Neural progenitor cell (in vitro differentiated cells): ENCODE results near the gene HUS1B. TPM values are rescaled to one million over a fixed set of nuclear protein-coding genes. Genes with fewer than 3 reads are reported as not detected.

Experiments
- DNase-seq: peaks from one replicate; pipeline ENCODE4 v3.0.0-alpha.2; 2016; ENCODE audit warnings: low spot score
- H2AFZ ChIP-seq: fragments of 200-600 bp; sonication (generic); replicated peaks from 2 replicates; pipeline ENCODE4 v1.6.1; 2016; ENCODE audit warnings: antibody characterized with exemption
- H3F3A ChIP-seq: fragments of 200-600 bp; sonication (generic); 2 replicates; pipeline ENCODE4 v1.6.1; 2016; ENCODE audit warnings: antibody characterized with exemption, low read depth
- H3K27ac ChIP-seq: fragments of 200-600 bp; sonication (generic); 2 replicates; pipeline ENCODE4 v1.5.1; 2016; ENCODE audit warnings: mild to moderate bottlenecking
- H3K27me3 ChIP-seq: fragments of 200-600 bp; sonication (generic); 2 replicates; pipeline ENCODE4 v1.6.1; 2016; ENCODE audit warnings: mild to moderate bottlenecking, moderate library complexity
- H3K36me3 ChIP-seq: fragments of 200-600 bp; sonication (generic); 2 replicates; pipeline ENCODE4 v1.5.1; 2016
- H3K4me1 ChIP-seq: fragments of 200-600 bp; sonication (generic); 2 replicates; pipeline ENCODE4 v1.6.1; 2016; ENCODE audit warnings: mixed run types
- H3K4me2 ChIP-seq: fragments of 200-600 bp; sonication (generic); 2 replicates; pipeline ENCODE4 v1.6.1; 2016
- H3K4me3 ChIP-seq: fragments of 200-600 bp; sonication (generic); 2 replicates; pipeline ENCODE4 v1.5.1; 2016
- H3K79me2 ChIP-seq: fragments of 200-600 bp; sonication (generic); 2 replicates; pipeline ENCODE4 v1.6.1; 2016; ENCODE audit warnings: low read depth
- H3K9ac ChIP-seq: fragments of 200-600 bp; sonication (generic); 2 replicates; pipeline ENCODE4 v1.6.1; 2016
- H3K9me3 ChIP-seq: fragments of 200-600 bp; sonication (generic); 2 replicates; pipeline ENCODE4 v1.5.1; 2016; ENCODE audit warnings: low read depth
- H4K20me1 ChIP-seq: fragments of 200-600 bp; sonication (generic); 2 replicates; pipeline ENCODE4 v1.6.1; 2016; ENCODE audit warnings: low read depth
- H3K27ac Mint-ChIP-seq: 3 replicates; pipeline ENCODE4 v1.8.0; 2021; ENCODE audit warnings: mixed read lengths
- H3K27me3 Mint-ChIP-seq: 2 replicates; pipeline ENCODE4 v1.8.0; 2022; ENCODE audit warnings: low read depth, mild to moderate bottlenecking, inconsistent platforms, moderate library complexity, mixed read lengths; ENCODE audit not compliant: insufficient read depth
- H3K36me3 Mint-ChIP-seq: 3 replicates; pipeline ENCODE4 v1.8.0; 2021; ENCODE audit warnings: mixed read lengths
- H3K4me1 Mint-ChIP-seq: 3 replicates; pipeline ENCODE4 v1.8.0; 2021; ENCODE audit warnings: mixed read lengths
- H3K4me3 Mint-ChIP-seq: 3 replicates; pipeline ENCODE4 v1.8.0; 2021; ENCODE audit warnings: mild to moderate bottlenecking, moderate library complexity, mixed read lengths
- H3K9me3 Mint-ChIP-seq: 3 replicates; pipeline ENCODE4 v1.8.0; 2020; ENCODE audit warnings: mixed read lengths
- EZH2 ChIP-seq: fragments of 200-600 bp; sonication (generic); IDR thresholded peaks from 2 replicates; pipeline ENCODE4 v1.6.1; 2017; ENCODE audit warnings: antibody characterized with exemption, mild to moderate bottlenecking, moderate library complexity
- EZH2phosphoT487 ChIP-seq: fragments of 200-600 bp; sonication (generic); IDR thresholded peaks from 2 replicates; pipeline ENCODE4 v1.6.1; 2017; ENCODE audit warnings: antibody characterized with exemption
- total RNA-seq: library from RNA; depleted of rRNA; stranded (reverse); fragments of >200 nt; gene quantifications from 2 replicates; pipeline ENCODE4 v1.2.3, GENCODE V29; 2015; ENCODE audit warnings: low replicate concordance
- TF ChIP-seq, protein P1 (sequence below): fragments of 200-600 bp; sonication (generic); IDR thresholded peaks from 2 replicates; pipeline ENCODE4 v1.5.1; 2017; ENCODE audit warnings: antibody characterized with exemption, mild to moderate bottlenecking

Gene HUS1B
- total RNA-seq, 1 donor from 2014 or later: not detected

DNA sequence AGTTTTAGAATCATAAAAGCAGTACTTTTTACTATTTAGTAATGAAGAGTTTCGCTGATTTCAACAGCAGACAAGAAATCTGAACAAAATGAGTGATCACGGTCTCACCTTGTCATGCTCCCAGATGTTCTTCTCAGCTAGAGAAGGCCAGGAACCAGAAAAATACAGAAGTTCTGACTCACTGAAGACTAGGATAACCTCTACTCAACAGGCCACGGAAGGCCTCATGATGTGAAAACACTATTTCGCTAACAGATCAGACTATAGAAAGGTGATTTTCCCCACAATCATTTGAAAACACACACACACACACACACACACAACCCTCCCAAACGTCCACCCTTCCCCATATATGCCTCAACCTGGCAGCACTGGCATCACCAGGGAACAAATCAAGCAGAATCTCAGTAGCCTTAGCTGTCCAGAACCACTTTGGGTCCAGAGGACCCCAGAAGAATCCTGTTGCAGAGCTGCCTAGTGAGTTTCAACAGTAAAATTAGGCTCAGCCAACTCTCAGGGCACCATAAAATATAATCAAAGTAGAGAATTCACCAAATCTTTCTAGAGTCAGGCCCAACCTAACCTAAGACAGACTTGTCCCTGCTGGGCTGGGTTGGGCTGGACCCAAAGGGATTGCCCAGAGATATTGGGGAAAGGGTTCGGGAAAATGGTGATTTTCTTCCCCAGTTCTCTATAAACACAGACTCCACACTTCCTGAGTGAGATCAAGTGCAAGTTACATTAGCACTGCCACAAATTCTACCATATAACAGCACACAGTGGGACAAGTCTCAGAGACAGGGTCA, 28.1 kb upstream of the HUS1B start:
- peaks cover 77% of the 10 kb centered on the region for H4K20me1 ChIP-seq
- H3K27ac ChIP-seq: no peak overlapping the region
- H3K4me1 ChIP-seq: peaks cover 37% of the 10 kb centered on the region
- H3K9ac ChIP-seq: no peak overlapping the region
- peaks cover 91% of the 10 kb centered on the region for H3K79me2 ChIP-seq
- Mint-ChIP-seq H3K4me3 (no peak overlapping the region), H3K27ac (no peak overlapping the region), H3K9me3 (no peaks in the 10 kb centered on the region), H3K4me1 (peaks cover 25% of the 10 kb centered on the region), H3K36me3 (no peaks in the 10 kb centered on the region), H3K27me3 (no peaks in the 10 kb centered on the region)
- no peak overlapping the region for H2AFZ ChIP-seq
- no peaks in the 10 kb centered on the region for H3K27me3 ChIP-seq
- H3K36me3 ChIP-seq: no peaks in the 10 kb centered on the region
- H3K4me2 ChIP-seq: no peak overlapping the region
- H3F3A ChIP-seq: peaks cover 4% of the 10 kb centered on the region
- no peaks in the 10 kb centered on the region for H3K9me3 ChIP-seq
- no peak for DNase-seq
- TF ChIP-seq, protein P1, sequence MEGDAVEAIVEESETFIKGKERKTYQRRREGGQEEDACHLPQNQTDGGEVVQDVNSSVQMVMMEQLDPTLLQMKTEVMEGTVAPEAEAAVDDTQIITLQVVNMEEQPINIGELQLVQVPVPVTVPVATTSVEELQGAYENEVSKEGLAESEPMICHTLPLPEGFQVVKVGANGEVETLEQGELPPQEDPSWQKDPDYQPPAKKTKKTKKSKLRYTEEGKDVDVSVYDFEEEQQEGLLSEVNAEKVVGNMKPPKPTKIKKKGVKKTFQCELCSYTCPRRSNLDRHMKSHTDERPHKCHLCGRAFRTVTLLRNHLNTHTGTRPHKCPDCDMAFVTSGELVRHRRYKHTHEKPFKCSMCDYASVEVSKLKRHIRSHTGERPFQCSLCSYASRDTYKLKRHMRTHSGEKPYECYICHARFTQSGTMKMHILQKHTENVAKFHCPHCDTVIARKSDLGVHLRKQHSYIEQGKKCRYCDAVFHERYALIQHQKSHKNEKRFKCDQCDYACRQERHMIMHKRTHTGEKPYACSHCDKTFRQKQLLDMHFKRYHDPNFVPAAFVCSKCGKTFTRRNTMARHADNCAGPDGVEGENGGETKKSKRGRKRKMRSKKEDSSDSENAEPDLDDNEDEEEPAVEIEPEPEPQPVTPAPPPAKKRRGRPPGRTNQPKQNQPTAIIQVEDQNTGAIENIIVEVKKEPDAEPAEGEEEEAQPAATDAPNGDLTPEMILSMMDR: no peak
- TF ChIP-seq EZH2phosphoT487 (no peak), EZH2 (no peak)
- no peak overlapping the region for H3K4me3 ChIP-seq

DNA sequence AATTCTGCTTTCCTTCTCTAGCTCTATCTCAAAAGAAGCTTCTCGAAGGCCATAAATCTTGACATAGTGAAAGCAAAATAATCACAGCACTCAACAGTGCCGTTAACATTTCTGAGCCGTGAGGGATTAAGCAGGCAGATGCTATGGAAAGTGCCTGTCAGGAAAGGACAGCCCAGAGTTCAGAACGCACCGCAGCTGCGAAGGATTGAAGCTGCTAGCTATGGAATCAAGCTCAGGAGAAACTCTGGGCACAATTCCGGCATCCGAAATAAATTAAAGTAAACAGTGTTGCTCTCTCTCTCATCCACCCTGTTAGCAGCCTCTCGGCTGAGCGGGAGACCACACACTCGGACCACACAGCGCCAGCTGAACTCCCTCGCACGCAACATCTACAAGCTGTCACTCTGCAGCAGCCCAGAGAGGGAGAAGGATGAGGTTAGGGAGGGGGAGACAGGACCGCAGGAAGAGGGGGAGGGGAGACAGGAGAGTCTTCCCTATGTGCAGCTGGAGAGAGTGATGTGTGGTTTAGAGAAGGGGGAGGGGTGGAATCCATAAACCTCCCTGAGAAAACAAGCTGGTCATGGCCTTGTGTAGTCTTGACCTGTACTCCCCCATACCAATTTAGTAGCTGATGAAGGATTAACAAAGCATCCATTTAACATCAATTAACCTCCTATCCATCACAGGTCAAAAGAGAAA, 27.0 kb upstream of the HUS1B start:
- peaks cover 92% of the 10 kb centered on the region for H3K79me2 ChIP-seq
- H3K4me1 ChIP-seq: peaks cover 47% of the 10 kb centered on the region
- H3F3A ChIP-seq: peaks cover 4% of the 10 kb centered on the region
- TF ChIP-seq, protein P1: no peak
- no peak for TF ChIP-seq EZH2
- TF ChIP-seq EZH2phosphoT487: no peak
- H3K36me3 ChIP-seq: no peaks in the 10 kb centered on the region
- no peak overlapping the region for H3K9ac ChIP-seq
- Mint-ChIP-seq H3K27me3 (no peaks in the 10 kb centered on the region), H3K4me3 (peak overlapping the region; percentile 82), H3K27ac (no peak overlapping the region), H3K36me3 (no peaks in the 10 kb centered on the region), H3K9me3 (no peaks in the 10 kb centered on the region), H3K4me1 (peaks cover 26% of the 10 kb centered on the region)
- H3K27ac ChIP-seq: no peak overlapping the region
- no peak overlapping the region for H2AFZ ChIP-seq
- peak; percentile 83 for DNase-seq
- H3K4me2 ChIP-seq: peak overlapping the region; percentile 84
- H3K9me3 ChIP-seq: no peaks in the 10 kb centered on the region
- no peaks in the 10 kb centered on the region for H3K27me3 ChIP-seq
- peaks cover 72% of the 10 kb centered on the region for H4K20me1 ChIP-seq
- H3K4me3 ChIP-seq: peak overlapping the region; percentile 50

DNA sequence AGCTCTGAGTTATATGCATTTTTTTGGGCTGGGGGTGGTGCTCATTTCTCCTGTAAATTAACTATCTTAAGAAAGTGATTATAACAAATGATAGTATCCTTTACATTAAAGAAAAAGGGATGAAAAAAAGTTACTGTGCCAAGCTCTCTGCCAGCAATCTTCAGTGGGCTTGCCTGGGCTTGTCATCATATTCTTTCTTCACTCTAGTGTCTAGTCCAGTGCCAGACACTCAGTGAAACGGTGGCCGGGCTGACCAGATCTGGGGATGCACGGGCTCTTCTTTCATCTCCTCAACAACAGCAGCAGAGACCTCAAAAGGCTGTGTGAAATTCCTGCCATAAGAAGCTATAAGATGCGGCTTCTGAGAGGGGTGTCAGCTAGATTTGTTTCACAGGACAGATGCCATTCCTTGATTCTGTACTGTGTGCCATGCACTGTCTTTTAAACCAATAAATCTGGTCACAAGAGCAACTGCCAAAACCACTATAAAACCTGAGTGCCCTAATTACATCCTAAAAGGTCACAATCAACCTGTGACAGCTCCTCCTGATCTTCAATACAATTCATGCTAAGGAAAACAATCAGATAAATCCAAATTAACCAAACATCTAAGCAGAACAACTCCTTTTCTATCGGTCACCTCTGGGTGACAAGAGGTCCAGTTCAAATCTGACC, 23.9 kb upstream of the HUS1B start:
- peaks cover 4% of the 10 kb centered on the region for H3K36me3 ChIP-seq
- H4K20me1 ChIP-seq: peaks cover 57% of the 10 kb centered on the region
- no peak overlapping the region for H3K27ac ChIP-seq
- H3K4me2 ChIP-seq: peak overlapping the region; percentile 58
- peaks cover 53% of the 10 kb centered on the region for H3K4me1 ChIP-seq
- H3K9me3 ChIP-seq: no peaks in the 10 kb centered on the region
- DNase-seq: no peak
- no peak overlapping the region for H3K4me3 Mint-ChIP-seq
- TF ChIP-seq EZH2phosphoT487 (no peak), EZH2 (no peak)
- TF ChIP-seq, protein P1: no peak
- peaks cover 82% of the 10 kb centered on the region for H3K79me2 ChIP-seq
- H3K27me3 Mint-ChIP-seq: peaks cover 6% of the 10 kb centered on the region
- no peaks in the 10 kb centered on the region for H3K27me3 ChIP-seq
- no peak overlapping the region for H3K4me3 ChIP-seq
- peaks cover 4% of the 10 kb centered on the region for H3F3A ChIP-seq
- no peak overlapping the region for H3K9ac ChIP-seq
- H3K36me3 Mint-ChIP-seq: peaks cover 4% of the 10 kb centered on the region
- peaks cover 26% of the 10 kb centered on the region for H3K4me1 Mint-ChIP-seq
- peaks cover 8% of the 10 kb centered on the region for H3K9me3 Mint-ChIP-seq
- no peak overlapping the region for H3K27ac Mint-ChIP-seq
- no peak overlapping the region for H2AFZ ChIP-seq
